Measurements from ENCODE around the gene ZBTB38.

DNA sequence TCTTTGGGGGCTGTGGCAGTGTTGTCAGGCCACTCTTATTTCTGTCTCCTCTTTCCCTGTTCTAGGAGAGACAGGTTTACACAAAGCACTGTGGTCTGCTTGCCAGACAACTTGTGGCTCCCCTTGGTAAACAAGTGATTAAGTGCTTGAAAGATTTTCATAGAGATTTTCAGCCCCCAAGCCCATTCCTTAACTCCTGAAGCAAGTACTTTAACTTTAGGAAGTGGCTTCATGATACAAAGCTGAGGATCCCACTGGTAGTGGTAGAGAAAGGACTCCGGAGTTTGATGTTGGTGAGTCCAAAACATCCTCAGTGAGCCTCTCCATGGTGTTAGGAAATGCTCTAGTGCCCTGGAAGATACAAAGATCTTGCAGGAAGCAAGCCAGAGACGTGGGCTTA, 12.0 kb downstream of the ZBTB38 start:
- TF ChIP-seq, protein P1, sequence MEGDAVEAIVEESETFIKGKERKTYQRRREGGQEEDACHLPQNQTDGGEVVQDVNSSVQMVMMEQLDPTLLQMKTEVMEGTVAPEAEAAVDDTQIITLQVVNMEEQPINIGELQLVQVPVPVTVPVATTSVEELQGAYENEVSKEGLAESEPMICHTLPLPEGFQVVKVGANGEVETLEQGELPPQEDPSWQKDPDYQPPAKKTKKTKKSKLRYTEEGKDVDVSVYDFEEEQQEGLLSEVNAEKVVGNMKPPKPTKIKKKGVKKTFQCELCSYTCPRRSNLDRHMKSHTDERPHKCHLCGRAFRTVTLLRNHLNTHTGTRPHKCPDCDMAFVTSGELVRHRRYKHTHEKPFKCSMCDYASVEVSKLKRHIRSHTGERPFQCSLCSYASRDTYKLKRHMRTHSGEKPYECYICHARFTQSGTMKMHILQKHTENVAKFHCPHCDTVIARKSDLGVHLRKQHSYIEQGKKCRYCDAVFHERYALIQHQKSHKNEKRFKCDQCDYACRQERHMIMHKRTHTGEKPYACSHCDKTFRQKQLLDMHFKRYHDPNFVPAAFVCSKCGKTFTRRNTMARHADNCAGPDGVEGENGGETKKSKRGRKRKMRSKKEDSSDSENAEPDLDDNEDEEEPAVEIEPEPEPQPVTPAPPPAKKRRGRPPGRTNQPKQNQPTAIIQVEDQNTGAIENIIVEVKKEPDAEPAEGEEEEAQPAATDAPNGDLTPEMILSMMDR (IDR thresholded peaks at IDR 0.05; ENCODE audit: extremely low read depth in 1 of 2, insufficient read depth in 1 of 2, low read depth in 1 of 2, low read length in 2 of 2): no peak
- TF ChIP-seq MYC (IDR thresholded peaks at IDR 0.05; ENCODE audit: low read depth, low read length) (no peak), POLR2AphosphoS5 (IDR thresholded peaks at IDR 0.05; ENCODE audit: insufficient read depth, low read depth, low read length) (no peak), POLR2A (IDR thresholded peaks at IDR 0.05; ENCODE audit: low read depth, low read length) (no peak), JUN (IDR thresholded peaks at IDR 0.05; ENCODE audit: borderline replicate concordance, insufficient read depth, insufficient read length, low read depth) (no peak)

Measured in endothelial cell of umbilical vein (primary cell).